PFSK-1 (cell line): ENCODE measurements around the gene KCNS1.

Experiments used
- FOXP2 ChIP-seq: optimal IDR thresholded peaks from 2 replicates; pipeline ENCODE3; 2011; ENCODE audit warnings: borderline replicate concordance, control low read depth, inconsistent platforms; ENCODE audit not compliant: insufficient read depth; ENCODE audit errors: extremely low read length, extremely low read depth
- POLR2AphosphoS5 ChIP-seq: IDR thresholded peaks from 2 replicates; pipeline ENCODE4 v1.6.1; 2012; ENCODE audit warnings: low read depth, mild to moderate bottlenecking, control low read depth, low read length, moderate library complexity
- REST ChIP-seq, 2 experiments: IDR thresholded peaks; 2 replicates each; pipeline versions ENCODE4 v1.6.1 to v1.8.0; 2011 to 2012; ENCODE audit warnings: low read depth in 2 of 2, low read length in 2 of 2, control low read depth in 1 of 2, inconsistent platforms in 1 of 2, mild to moderate bottlenecking in 1 of 2, moderate library complexity in 1 of 2; ENCODE audit not compliant: insufficient read depth in 1 of 2
- SIN3A ChIP-seq: IDR thresholded peaks from 2 replicates; pipeline ENCODE4 v1.6.1; 2012; ENCODE audit warnings: mild to moderate bottlenecking, low read length, moderate library complexity, borderline replicate concordance; ENCODE audit not compliant: insufficient read depth
- TAF1 ChIP-seq: IDR thresholded peaks from 2 replicates; pipeline ENCODE4 v1.6.1; 2012; ENCODE audit warnings: low read length, control low read depth, borderline replicate concordance; ENCODE audit not compliant: insufficient read depth

- TF ChIP-seq POLR2AphosphoS5 (no peak), SIN3A (no peak), TAF1 (no peak), REST (IDR thresholded peaks at IDR 0.05; ENCODE audit: insufficient read depth in 1 of 2, low read depth in 2 of 2, low read length in 2 of 2) (no peak), FOXP2 (no peak)
Observed at GRCh38 chr20:45095805-45096238, 5.1 kb downstream of the KCNS1 start.
